Stimulated activated CD4-positive, alpha-beta T cell treated with anti-CD3 and anti-CD28 coated beads, TNF-alpha, amount 100 ng/mL, for 1 hour (primary cell): ENCODE results near the gene NANOS2.

ENCODE experiments used
- DNase-seq, 3 donors: peaks; one replicate each; pipeline ENCODE4 v3.0.0-alpha.2; 2020; ENCODE audit warnings: low read depth in 3 of 3, low spot score in 1 of 3

Gene NANOS2

GRCh38 chr19:45913874-45914830, at the start of gene NANOS2:
TSS of gene NANOS2 (minus strand) at chr19:45914778. CDS start at chr19:45914693, 85 bp downstream.
- no peak for DNase-seq

GRCh38 chr19:45962021-45962420, 47.4 kb upstream of the NANOS2 start:
- no peak for DNase-seq

GRCh38 chr19:45960595-45961235, 46.1 kb upstream of the NANOS2 start:
- DNase-seq, result no peak

GRCh38 chr19:45959517-45960025, 45.0 kb upstream of the NANOS2 start:
- no peak for DNase-seq

DNA sequence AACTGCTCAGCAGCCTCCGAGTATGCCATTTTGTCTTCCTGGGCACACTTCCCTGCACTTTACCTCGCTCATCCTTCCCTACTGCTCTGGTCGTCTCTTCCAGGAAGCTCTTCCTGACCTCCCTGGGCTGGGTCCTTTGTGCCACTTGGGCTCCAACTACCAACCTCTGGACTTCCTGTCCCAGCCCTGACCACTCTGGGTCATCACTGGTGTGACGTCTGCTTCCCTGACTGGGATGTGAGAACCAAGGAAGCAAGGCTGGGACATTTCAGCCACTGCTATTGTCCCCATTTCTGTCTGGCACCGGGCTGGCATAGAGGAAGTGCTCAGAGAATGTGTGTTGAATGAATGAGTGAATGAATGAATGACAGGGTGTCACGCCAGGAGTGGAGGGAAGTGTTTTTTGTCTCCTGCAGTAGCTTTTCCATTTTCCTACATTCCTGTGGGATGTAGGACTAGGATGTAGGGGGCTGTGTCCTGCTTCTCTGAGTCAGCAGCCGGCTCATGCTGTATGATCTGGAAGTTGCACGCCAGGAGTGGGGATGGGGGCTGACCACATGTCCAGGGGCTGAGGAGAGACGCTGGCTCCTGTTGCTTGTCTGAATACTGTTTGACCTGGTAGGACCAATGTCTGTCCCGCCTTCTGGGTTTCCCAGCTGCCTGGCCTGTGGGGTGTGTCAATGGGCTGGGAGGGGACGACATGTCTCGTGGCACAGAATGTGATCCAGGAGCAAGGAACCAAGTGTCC, 44.4 kb upstream of the NANOS2 start:
- no peak for DNase-seq

- DNase-seq, result no peak
These were observed 43.7 kb upstream of the NANOS2 start for GRCh38 chr19:45958320-45958719.

- DNase-seq, result no peak
These were observed 41.5 kb upstream of the NANOS2 start for GRCh38 chr19:45955905-45956608.

DNA sequence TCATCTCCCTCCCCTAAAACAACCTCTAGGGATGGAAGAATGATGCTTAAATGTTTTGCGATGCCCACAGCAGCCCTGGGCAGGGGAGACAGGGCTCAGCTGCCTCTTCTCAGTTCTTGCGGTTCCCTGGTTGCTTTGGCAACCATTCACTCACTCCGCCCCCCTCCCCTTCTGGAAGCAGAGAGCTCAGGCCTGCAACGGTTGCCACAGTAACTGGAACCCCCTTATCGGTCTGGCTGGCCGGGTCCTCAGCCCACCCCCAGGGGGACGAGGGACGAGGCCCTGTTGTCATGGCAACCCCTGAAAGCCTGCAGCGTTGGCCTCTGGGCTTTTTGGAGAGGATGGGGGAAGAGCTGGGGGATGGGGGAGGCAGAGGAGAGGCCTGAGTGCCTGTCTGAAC, 39.6 kb upstream of the NANOS2 start:
- no peak for DNase-seq

- no peak for DNase-seq
These were observed 39.1 kb upstream of the NANOS2 start for GRCh38 chr19:45953676-45954075.

- peak in 1 of 3 donors; percentile 22 for DNase-seq
These were observed 38.3 kb upstream of the NANOS2 start for GRCh38 chr19:45952686-45953505.

- DNase-seq, result no peak
These were observed 37.7 kb upstream of the NANOS2 start for GRCh38 chr19:45952341-45952685.

GRCh38 chr19:45947926-45948325, 33.3 kb upstream of the NANOS2 start:
- no peak for DNase-seq

DNA sequence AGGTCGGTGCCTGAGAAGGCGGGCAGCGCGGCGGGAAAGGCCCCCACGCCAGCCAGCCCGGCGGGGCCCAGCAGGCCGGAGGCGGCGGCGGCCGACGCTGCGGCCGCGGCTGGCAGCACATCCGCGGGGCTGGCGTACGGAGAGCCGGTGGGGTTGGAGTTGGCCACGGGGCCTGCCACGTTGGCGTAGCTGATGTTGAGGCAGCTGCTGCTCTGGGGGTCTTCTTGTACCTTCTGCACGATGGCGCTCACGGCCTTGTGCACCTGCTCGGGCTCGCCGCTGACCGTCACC, 25.9 kb upstream of the NANOS2 start:
- no peak for DNase-seq

DNA sequence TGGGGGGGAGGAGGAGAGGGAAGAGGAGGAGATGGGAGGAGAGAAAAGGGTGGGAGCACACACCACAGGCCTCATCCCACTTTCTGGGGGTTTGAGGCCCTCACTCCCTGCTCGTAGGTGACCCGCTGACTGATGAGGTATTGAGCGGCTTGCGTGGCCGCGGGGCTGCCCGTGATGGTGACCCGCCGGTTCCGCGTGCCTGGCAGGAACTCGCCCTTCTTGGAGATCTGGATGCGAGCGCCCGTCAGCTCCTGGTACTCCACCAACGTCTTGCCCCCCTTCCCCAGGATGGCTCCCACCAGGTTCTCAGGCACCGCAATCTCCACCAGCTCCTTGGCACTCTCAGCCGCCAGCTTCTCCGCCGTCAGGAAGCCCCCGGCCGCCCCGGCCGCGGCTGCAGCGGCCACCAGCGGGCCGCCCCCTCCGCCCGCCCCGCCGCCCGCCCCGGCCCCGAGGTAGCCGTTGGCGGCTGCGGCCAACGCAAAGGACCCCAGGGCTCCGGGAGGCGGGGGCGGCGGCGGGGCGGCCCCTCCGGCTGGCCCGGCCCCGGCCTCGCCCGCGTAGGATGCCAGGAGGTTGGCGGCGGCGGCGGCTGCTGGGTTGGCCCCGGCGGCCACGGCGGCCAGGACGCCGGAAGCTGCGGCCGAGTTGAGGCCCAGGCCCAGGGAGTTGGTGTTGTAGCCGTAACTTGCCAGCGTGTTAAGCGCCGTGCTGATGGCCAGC, 25.4 kb upstream of the NANOS2 start:
- no peak for DNase-seq

- no peak for DNase-seq
These were observed 24.2 kb upstream of the NANOS2 start for GRCh38 chr19:45938733-45939319.

GRCh38 chr19:45935267-45935666, 20.7 kb upstream of the NANOS2 start:
- no peak for DNase-seq

- no peak for DNase-seq
These were observed 20.1 kb upstream of the NANOS2 start for GRCh38 chr19:45934551-45935230.

- no peak for DNase-seq
These were observed 19.2 kb upstream of the NANOS2 start for GRCh38 chr19:45933759-45934158.

- no peak for DNase-seq
These were observed 16.5 kb upstream of the NANOS2 start for GRCh38 chr19:45931055-45931454.
